K562 (cell line): ENCODE data around the gene CALHM4. TPM values are rescaled to one million over a fixed set of nuclear protein-coding genes. Genes with fewer than 3 reads are reported as not detected.

Experiments used
- ATF1 ChIP-seq, 2 experiments: fragments of 450-650 bp in 1 of 2; IDR thresholded peaks; 2 replicates each; pipeline ENCODE4 v1.6.1; 2016; ENCODE audit warnings: missing compliant biosample characterization in 1 of 2, missing genetic modification characterization in 1 of 2
- ATF7 ChIP-seq: fragments of 450-650 bp; IDR thresholded peaks from 2 replicates; pipeline ENCODE4 v1.7.1; 2014; ENCODE audit warnings: mild to moderate bottlenecking, moderate library complexity
- CBFA2T2 ChIP-seq: fragments of 450-650 bp; conservative IDR thresholded peaks from 2 replicates; pipeline ENCODE4 v1.6.1; 2017; ENCODE audit warnings: mild to moderate bottlenecking
- CEBPG ChIP-seq, 3 experiments: fragments of 200-800 bp in 1 of 3; sonication (Bioruptor generic) in 1 of 3; sonication (generic) in 1 of 3; formaldehyde crosslinking in 1 of 3; IDR thresholded peaks in 2 of 3; conservative IDR thresholded peaks in 1 of 3; 2 replicates each; pipeline versions ENCODE4 v1.6.1 to v1.8.0; 2016 to 2022; ENCODE audit warnings: missing compliant biosample characterization in 2 of 3, missing genetic modification characterization in 2 of 3, mild to moderate bottlenecking in 1 of 3, missing genetic modification reagents in 1 of 3
- DACH1 ChIP-seq: fragments of 450-650 bp; IDR thresholded peaks from 2 replicates; pipeline ENCODE4 v1.6.1; 2018; ENCODE audit not compliant: partially characterized antibody
- DPF2 ChIP-seq: fragments of 450-650 bp; IDR thresholded peaks from 2 replicates; pipeline ENCODE4 v1.6.1; 2016
- MEF2A ChIP-seq: IDR thresholded peaks from 2 replicates; pipeline ENCODE4 v1.6.1; 2011; ENCODE audit warnings: low read depth, mild to moderate bottlenecking, low read length, moderate library complexity; ENCODE audit not compliant: control insufficient read depth
- MEF2D ChIP-seq: conservative IDR thresholded peaks from 2 replicates; pipeline ENCODE4 v1.6.1; 2016; ENCODE audit warnings: low read depth, missing genetic modification characterization, missing compliant biosample characterization
- MEIS2 ChIP-seq: fragments of 450-650 bp; IDR thresholded peaks from 2 replicates; pipeline ENCODE4 v1.6.1; 2014; ENCODE audit warnings: mild to moderate bottlenecking; ENCODE audit not compliant: partially characterized antibody
- NR1H2 ChIP-seq: sonication (generic); formaldehyde crosslinking; IDR thresholded peaks from 2 replicates; pipeline ENCODE4 v1.4.0; 2020; ENCODE audit warnings: mild to moderate bottlenecking, missing genetic modification reagents
- RAD21 ChIP-seq, 2 experiments: fragments of 250-450 bp in 1 of 2; fragments of 450-650 bp in 1 of 2; sonication (Bioruptor Pico) in 1 of 2; formaldehyde crosslinking in 1 of 2; IDR thresholded peaks in 1 of 2; conservative IDR thresholded peaks in 1 of 2; 2 replicates each; pipeline versions ENCODE4 v1.4.0 to v1.8.0; 2020 to 2022; ENCODE audit warnings: mild to moderate bottlenecking in 2 of 2, moderate library complexity in 1 of 2
- RB1 ChIP-seq: fragments of 450-650 bp; IDR thresholded peaks from 2 replicates; pipeline ENCODE4 v1.6.1; 2017; ENCODE audit warnings: low read depth, mild to moderate bottlenecking
- ZNF217 ChIP-seq: sonication (generic); formaldehyde crosslinking; IDR thresholded peaks from 2 replicates; pipeline ENCODE4 v1.8.0; 2022; ENCODE audit warnings: mild to moderate bottlenecking, missing genetic modification reagents
- polyA plus RNA-seq, 8 experiments: library from polyadenylated mRNA; depleted of rRNA in 4 of 8; stranded (reverse) in 5 of 8; unstranded in 3 of 8; fragments of >200 nt; fragmentation: Nextera tagmentation in 2 of 8; fragmentation: Illumina TruSeq in 1 of 8; extraction: Ambion mirVana in 2 of 8; extraction: Trizol in 1 of 8; gene quantifications; 2 replicates each; pipeline versions ENCODE4 v1.2.1 to v1.2.3, GENCODE V29; 2011 to 2014; ENCODE audit warnings: inconsistent platforms in 1 of 8, missing spikeins in 1 of 8
- total RNA-seq, 7 experiments: library from RNA; depleted of rRNA in 6 of 7; stranded (reverse); fragments of >200 nt in 6 of 7; fragmentation: Illumina TruSeq in 2 of 7; extraction: Trizol in 2 of 7; gene quantifications; 2 replicates each; pipeline versions ENCODE4 v1.2.1 to v1.2.3, GENCODE V29; 2011 to 2021; ENCODE audit warnings: low replicate concordance in 1 of 7
- TF ChIP-seq, protein P1 (sequence below): IDR thresholded peaks from 2 replicates; pipeline ENCODE4 v1.6.1; 2012; ENCODE audit warnings: low read depth, low read length, improper control_type of control experiment, borderline replicate concordance
- TF ChIP-seq, protein P2 (sequence below), 3 experiments: IDR thresholded peaks in 2 of 3; conservative IDR thresholded peaks in 1 of 3; 2 replicates each; pipeline ENCODE4 v1.5.1; 2011 to 2012; ENCODE audit warnings: low read length in 3 of 3, mild to moderate bottlenecking in 3 of 3, control low read depth in 2 of 3, improper control_type of control experiment in 1 of 3, inconsistent platforms in 1 of 3, low read depth in 1 of 3, mixed read lengths in 1 of 3, moderate library complexity in 1 of 3; ENCODE audit not compliant: insufficient read depth in 2 of 3
- TF ChIP-seq, protein P3 (sequence below), 2 experiments: fragments of 200-800 bp in 1 of 2; sonication (Bioruptor generic) in 1 of 2; sonication (generic) in 1 of 2; formaldehyde crosslinking in 1 of 2; IDR thresholded peaks in 1 of 2; conservative IDR thresholded peaks in 1 of 2; 2 replicates each; pipeline versions ENCODE4 v1.5.0 to v1.6.1; 2016 to 2020; ENCODE audit warnings: missing compliant biosample characterization in 1 of 2, missing genetic modification characterization in 1 of 2, missing genetic modification reagents in 1 of 2
- TF ChIP-seq, protein P4 (sequence below), 2 experiments: fragments of 450-650 bp in 1 of 2; sonication (generic) in 1 of 2; formaldehyde crosslinking in 1 of 2; IDR thresholded peaks in 1 of 2; conservative IDR thresholded peaks in 1 of 2; 2 replicates each; pipeline versions ENCODE4 v1.6.1 to v1.8.1; 2016 to 2023; ENCODE audit warnings: mild to moderate bottlenecking in 2 of 2, moderate library complexity in 2 of 2, inconsistent platforms in 1 of 2, missing genetic modification reagents in 1 of 2
- TF ChIP-seq, protein P5 (sequence below): fragments of 250-450 bp; sonication (Bioruptor Pico); IDR thresholded peaks from 2 replicates; pipeline ENCODE4 v1.8.0; 2022; ENCODE audit warnings: moderate library complexity, mild to moderate bottlenecking, inconsistent platforms

The CALHM4 gene
- total and polyA plus RNA-seq, 9 of the 15 experiments (the other 6 are each of a cell fraction or from before 2014, with no cell fraction given) = not detected

DNA sequence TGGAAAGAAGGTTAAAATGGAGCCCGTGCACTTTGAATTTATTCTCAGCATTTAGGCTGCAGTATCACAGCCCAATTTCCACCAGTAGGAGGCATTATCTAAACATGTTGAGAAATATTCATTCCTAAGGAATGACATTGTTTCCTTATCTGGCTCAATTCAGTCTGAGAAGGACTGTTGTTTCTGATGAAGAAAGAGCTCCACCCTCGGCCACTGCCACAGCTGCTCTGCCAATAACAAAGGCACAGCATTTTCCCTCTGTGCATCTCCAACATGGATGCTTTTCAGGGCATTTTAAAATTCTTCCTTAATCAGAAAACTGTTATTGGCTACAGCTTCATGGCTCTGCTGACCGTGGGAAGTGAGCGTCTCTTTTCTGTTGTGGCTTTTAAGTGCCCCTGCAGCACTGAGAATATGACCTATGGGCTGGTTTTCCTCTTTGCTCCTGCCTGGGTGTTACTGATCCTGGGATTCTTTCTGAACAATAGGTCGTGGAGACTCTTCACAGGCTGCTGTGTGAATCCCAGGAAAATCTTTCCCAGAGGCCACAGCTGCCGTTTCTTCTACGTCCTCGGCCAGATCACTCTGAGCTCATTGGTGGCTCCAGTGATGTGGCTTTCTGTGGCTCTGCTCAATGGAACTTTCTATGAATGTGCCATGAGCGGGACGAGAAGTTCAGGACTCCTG lies 42.0 kb upstream of the CALHM4 start, which contains the start of gene CALHM5 (continued):
- TF ChIP-seq, protein P1, sequence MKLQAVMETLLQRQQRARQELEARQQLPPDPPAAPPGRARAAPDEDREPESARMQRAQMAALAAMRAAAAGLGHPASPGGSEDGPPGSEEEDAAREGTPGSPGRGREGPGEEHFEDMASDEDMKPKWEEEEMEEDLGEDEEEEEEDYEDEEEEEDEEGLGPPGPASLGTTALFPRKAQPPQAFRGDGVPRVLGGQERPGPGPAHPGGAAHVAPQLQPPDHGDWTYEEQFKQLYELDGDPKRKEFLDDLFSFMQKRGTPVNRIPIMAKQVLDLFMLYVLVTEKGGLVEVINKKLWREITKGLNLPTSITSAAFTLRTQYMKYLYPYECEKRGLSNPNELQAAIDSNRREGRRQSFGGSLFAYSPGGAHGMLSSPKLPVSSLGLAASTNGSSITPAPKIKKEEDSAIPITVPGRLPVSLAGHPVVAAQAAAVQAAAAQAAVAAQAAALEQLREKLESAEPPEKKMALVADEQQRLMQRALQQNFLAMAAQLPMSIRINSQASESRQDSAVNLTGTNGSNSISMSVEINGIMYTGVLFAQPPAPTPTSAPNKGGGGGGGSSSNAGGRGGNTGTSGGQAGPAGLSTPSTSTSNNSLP = peak; percentile 99
- peak; percentile 21; the same call in 1 of the 2 replicates for TF ChIP-seq RB1
- TF ChIP-seq, protein P2, sequence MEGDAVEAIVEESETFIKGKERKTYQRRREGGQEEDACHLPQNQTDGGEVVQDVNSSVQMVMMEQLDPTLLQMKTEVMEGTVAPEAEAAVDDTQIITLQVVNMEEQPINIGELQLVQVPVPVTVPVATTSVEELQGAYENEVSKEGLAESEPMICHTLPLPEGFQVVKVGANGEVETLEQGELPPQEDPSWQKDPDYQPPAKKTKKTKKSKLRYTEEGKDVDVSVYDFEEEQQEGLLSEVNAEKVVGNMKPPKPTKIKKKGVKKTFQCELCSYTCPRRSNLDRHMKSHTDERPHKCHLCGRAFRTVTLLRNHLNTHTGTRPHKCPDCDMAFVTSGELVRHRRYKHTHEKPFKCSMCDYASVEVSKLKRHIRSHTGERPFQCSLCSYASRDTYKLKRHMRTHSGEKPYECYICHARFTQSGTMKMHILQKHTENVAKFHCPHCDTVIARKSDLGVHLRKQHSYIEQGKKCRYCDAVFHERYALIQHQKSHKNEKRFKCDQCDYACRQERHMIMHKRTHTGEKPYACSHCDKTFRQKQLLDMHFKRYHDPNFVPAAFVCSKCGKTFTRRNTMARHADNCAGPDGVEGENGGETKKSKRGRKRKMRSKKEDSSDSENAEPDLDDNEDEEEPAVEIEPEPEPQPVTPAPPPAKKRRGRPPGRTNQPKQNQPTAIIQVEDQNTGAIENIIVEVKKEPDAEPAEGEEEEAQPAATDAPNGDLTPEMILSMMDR (IDR thresholded peaks at IDR 0.05 in 2 of 3, conservative IDR thresholded peaks at IDR 0.05 in 1 of 3; ENCODE audit: insufficient read depth in 2 of 3, low read depth in 1 of 3, low read length in 3 of 3) = peak; percentile 55 to 84 (median 72)
- TF ChIP-seq CEBPG (CRISPR knock-in tag; IDR thresholded peaks at IDR 0.05) = 0 out of 2 replicates have a peak, but pooled peaks have one; percentile 12
- TF ChIP-seq CEBPG (tag; conservative IDR thresholded peaks at IDR 0.05 in 1 of 2, IDR thresholded peaks at IDR 0.05 in 1 of 2) = peak in 1 of 2 experiments; percentile 63; a peak in 2 of 4 replicates
- peak; percentile 83 for TF ChIP-seq MEF2A
- TF ChIP-seq, protein P3, sequence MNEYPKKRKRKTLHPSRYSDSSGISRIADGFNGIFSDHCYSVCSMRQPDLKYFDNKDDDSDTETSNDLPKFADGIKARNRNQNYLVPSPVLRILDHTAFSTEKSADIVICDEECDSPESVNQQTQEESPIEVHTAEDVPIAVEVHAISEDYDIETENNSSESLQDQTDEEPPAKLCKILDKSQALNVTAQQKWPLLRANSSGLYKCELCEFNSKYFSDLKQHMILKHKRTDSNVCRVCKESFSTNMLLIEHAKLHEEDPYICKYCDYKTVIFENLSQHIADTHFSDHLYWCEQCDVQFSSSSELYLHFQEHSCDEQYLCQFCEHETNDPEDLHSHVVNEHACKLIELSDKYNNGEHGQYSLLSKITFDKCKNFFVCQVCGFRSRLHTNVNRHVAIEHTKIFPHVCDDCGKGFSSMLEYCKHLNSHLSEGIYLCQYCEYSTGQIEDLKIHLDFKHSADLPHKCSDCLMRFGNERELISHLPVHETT (CRISPR knock-in tag; conservative IDR thresholded peaks at IDR 0.05 in 1 of 2, IDR thresholded peaks at IDR 0.05 in 1 of 2) = 0 out of 4 replicates have a peak, but pooled peaks of 1 of the 2 experiments have one; percentile 42
- peak; percentile 8 for TF ChIP-seq DACH1
- no peak for TF ChIP-seq ZNF217 (CRISPR knock-in tag)
- no peak for TF ChIP-seq ATF1 (CRISPR knock-in tag; IDR thresholded peaks at IDR 0.05)
- 0 out of 2 replicates have a peak, but pooled peaks have one; percentile 29 for TF ChIP-seq ATF1 (tag; IDR thresholded peaks at IDR 0.05)
- TF ChIP-seq DPF2 = peak; percentile 34; the same call in 1 of the 2 replicates
- peak; percentile 74 to 85 for TF ChIP-seq RAD21 (CRISPR knock-in tag; conservative IDR thresholded peaks at IDR 0.05 in 1 of 2, IDR thresholded peaks at IDR 0.05 in 1 of 2)
- peak; percentile 74; the same call in 1 of the 2 replicates for TF ChIP-seq ATF7
- TF ChIP-seq NR1H2 = no peak
- TF ChIP-seq, protein P4, sequence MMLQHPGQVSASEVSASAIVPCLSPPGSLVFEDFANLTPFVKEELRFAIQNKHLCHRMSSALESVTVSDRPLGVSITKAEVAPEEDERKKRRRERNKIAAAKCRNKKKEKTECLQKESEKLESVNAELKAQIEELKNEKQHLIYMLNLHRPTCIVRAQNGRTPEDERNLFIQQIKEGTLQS (IDR thresholded peaks at IDR 0.05) = peak; percentile 65
- TF ChIP-seq, protein P4 (CRISPR knock-in tag; conservative IDR thresholded peaks at IDR 0.05) = no peak
- peak; percentile 55; the same call in 1 of the 2 replicates for TF ChIP-seq MEF2D (tag)
- peak; percentile 3 for TF ChIP-seq MEIS2
- TF ChIP-seq CBFA2T2 = 0 out of 2 replicates have a peak, but pooled peaks have one; percentile 4
- TF ChIP-seq, protein P5, sequence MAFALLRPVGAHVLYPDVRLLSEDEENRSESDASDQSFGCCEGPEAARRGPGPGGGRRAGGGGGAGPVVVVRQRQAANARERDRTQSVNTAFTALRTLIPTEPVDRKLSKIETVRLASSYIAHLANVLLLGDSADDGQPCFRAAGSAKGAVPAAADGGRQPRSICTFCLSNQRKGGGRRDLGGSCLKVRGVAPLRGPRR (CRISPR knock-in tag) = no peak
